ENCODE measurements around the gene TNXB. TPM values are rescaled to one million over a fixed set of nuclear protein-coding genes. Genes with fewer than 3 reads are reported as not detected.
"Not testable (repeated sequence)": the region's sequence is repeated elsewhere in the genome, so short reads cannot be mapped to it uniquely, and the experiment has no call there.

The TNXB gene
- total and polyA plus RNA-seq, 2 of the 4 experiments (the other 2 are of a cell fraction), result 0.05 TPM; not detected in 1

DNA sequence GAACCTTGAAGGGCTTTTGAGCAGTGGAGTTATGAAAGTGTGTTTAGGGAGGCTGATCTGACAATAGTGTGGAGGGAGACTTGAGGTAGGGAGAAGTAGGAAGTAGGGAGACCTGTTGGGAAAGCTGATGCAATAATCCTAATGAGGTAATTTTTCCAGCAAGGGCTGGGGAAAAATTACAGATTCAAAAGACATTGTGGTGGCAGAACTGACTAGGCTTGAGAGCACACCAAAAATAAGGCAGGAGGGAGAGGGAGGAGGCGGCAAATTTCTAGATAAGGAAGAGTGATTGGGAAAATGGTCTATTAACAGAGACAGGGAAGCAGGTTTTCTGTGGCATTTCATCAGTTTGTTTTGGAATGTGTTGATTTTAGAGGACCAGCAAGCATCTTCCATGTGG lies 37.1 kb upstream of the TNXB start:
- TF ChIP-seq CEBPB (IDR thresholded peaks at IDR 0.05; ENCODE audit: low read depth, low read length), result peak; percentile 54; the same call in 1 of the 2 replicates
- no peak for TF ChIP-seq RAD21 (IDR thresholded peaks at IDR 0.05; ENCODE audit: low read length)
- CTCF ChIA-PET, result interaction anchor here (0.9 kb wide), 2 partner anchors 10 kb away, joined by 3 to 4 read pairs; no protein-coding TSS in a partner anchor
- POLR2A ChIA-PET (ENCODE audit: unreplicated experiment), result no interaction called here

DNA sequence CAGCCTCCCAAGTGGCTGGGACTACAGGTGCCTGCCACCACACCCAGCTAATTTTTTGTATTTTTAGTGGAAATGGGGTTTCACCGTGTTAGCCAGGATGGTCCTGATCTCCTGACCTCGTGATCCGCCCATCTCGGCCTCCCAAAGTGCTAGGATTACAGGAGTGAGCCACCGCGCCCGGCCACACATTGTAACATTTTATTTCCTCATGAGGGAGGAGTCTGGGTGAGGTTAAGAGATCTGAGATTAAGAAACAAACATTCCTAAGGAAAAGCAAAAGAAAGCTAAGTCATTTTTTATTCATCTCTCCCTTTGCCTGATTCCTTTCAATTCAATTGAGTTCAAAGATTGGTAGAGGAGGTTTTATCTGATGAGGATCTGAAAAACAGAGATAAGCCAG lies 35.1 kb upstream of the TNXB start:
- H4K5ac ChIP-seq (ENCODE audit: low read depth, low read length); H3K14ac ChIP-seq (replicated peaks; ENCODE audit: low read depth, low read length); H3K4me2 ChIP-seq (ENCODE audit: low read depth, low read length); H2AK9ac ChIP-seq (replicated peaks; ENCODE audit: low read depth, low read length, poor library complexity); H2BK120ac ChIP-seq (ENCODE audit: low read depth, low read length); CTCF ChIA-PET; H3K27ac ChIP-seq (ENCODE audit: insufficient read depth, low read length); H4K91ac ChIP-seq (ENCODE audit: insufficient read depth, low read depth, low read length); H3K23ac ChIP-seq (ENCODE audit: low read depth, low read length); intact Hi-C loops (cut with micrococcal nuclease); H3K36me3 ChIP-seq (ENCODE audit: control insufficient read depth, insufficient read depth, low read length); H3K9me1 ChIP-seq (ENCODE audit: insufficient read depth, low read length); H4K20me1 ChIP-seq (ENCODE audit: insufficient read depth, low read length); BruUV-seq (replicated peaks); ATAC-seq (ENCODE audit: low read depth); DNase-seq; H3K9me3 ChIP-seq (ENCODE audit: control insufficient read depth, insufficient read depth, low read length); H2BK5ac ChIP-seq (ENCODE audit: low read depth, low read length, poor library complexity, severe bottlenecking); H3K79me1 ChIP-seq (ENCODE audit: low read depth in 1 of 2, low read length in 2 of 2); H3K4me1 ChIP-seq (ENCODE audit: control insufficient read depth, insufficient read depth, low read length); H3K9ac ChIP-seq (ENCODE audit: low read depth, low read length); in situ Hi-C loops (cut with MboI; ENCODE audit: low sequenced_read_pairs); dilution Hi-C loops (cut with HindIII; ENCODE audit: low sequenced_read_pairs, unreplicated experiment); H2BK15ac ChIP-seq (ENCODE audit: low read depth, low read length); H3K56ac ChIP-seq (ENCODE audit: extremely low read depth, insufficient read depth, low read length); H2AFZ ChIP-seq (replicated peaks; ENCODE audit: low read length, poor library complexity); H3K4ac ChIP-seq (ENCODE audit: low read depth, low read length); H3K4me3 ChIP-seq (ENCODE audit: insufficient read depth, low read depth, low read length); H4K8ac ChIP-seq (ENCODE audit: low read depth in 2 of 2, low read length in 2 of 2); H2BK20ac ChIP-seq (ENCODE audit: low read depth, low read length); H2AK5ac ChIP-seq (ENCODE audit: low read depth, low read length); H3K18ac ChIP-seq (ENCODE audit: low read depth, low read length): not testable (repeated sequence)
- peaks cover 27% of the 10 kb centered on the region for H3K27me3 ChIP-seq (ENCODE audit: control insufficient read depth, insufficient read depth, low read length)
- WGBS, 2 experiments (ENCODE audit: extremely low coverage in 2 of 2, insufficient read length in 1 of 2), result no CpG with 5 or more reads among the region's 7 CpGs
- POLR2A ChIA-PET (ENCODE audit: unreplicated experiment), result interaction anchor here (0.6 kb wide), 1 partner anchor 16 kb away, joined by 6 read pairs; the partner anchor contains the start of gene ATF6B

More for the DNA sequence above, 37.1 kb upstream of the TNXB start:
- DNase-seq (no peak), ATAC-seq (ENCODE audit: low read depth) (no peak)
- no peak overlapping the region for H3K4ac ChIP-seq (ENCODE audit: low read depth, low read length)
- H3K27me3 ChIP-seq (ENCODE audit: control insufficient read depth, insufficient read depth, low read length), result peaks cover 27% of the 10 kb centered on the region
- H2AFZ ChIP-seq (replicated peaks; ENCODE audit: low read length, poor library complexity), result no peak overlapping the region
- no peaks in the 10 kb centered on the region for H3K79me1 ChIP-seq (ENCODE audit: low read depth in 1 of 2, low read length in 2 of 2)
- BruUV-seq (replicated peaks), result no TSS peak
- no CpG with 5 or more reads among the region's 1 CpG for WGBS, 2 experiments (ENCODE audit: extremely low coverage in 2 of 2, insufficient read length in 1 of 2)
- H3K9ac ChIP-seq (ENCODE audit: low read depth, low read length), result 0 out of 2 replicates have a peak overlapping the region, but pooled peaks have one; percentile 17
- H3K4me3 ChIP-seq (ENCODE audit: insufficient read depth, low read depth, low read length), result no peak overlapping the region
- no peak overlapping the region for H2AK9ac ChIP-seq (replicated peaks; ENCODE audit: low read depth, low read length, poor library complexity)
- H3K36me3 ChIP-seq (ENCODE audit: control insufficient read depth, insufficient read depth, low read length), result peaks cover 2% of the 10 kb centered on the region; the same call in 1 of the 2 replicates
- no peak overlapping the region for H2AK5ac ChIP-seq (ENCODE audit: low read depth, low read length)
- no peak overlapping the region for H4K5ac ChIP-seq (ENCODE audit: low read depth, low read length)
- in situ Hi-C loops (cut with MboI; ENCODE audit: low sequenced_read_pairs) (no loop called here), dilution Hi-C loops (cut with HindIII; ENCODE audit: low sequenced_read_pairs, unreplicated experiment) (no loop called here), intact Hi-C loops (cut with micrococcal nuclease) (no loop called here)
- no peak overlapping the region for H4K8ac ChIP-seq (ENCODE audit: low read depth in 2 of 2, low read length in 2 of 2)
- no peaks in the 10 kb centered on the region for H4K20me1 ChIP-seq (ENCODE audit: insufficient read depth, low read length)
- H3K27ac ChIP-seq (ENCODE audit: insufficient read depth, low read length), result no peak overlapping the region
- H2BK5ac ChIP-seq (ENCODE audit: low read depth, low read length, poor library complexity, severe bottlenecking), result no peak overlapping the region
- no peak overlapping the region for H3K23ac ChIP-seq (ENCODE audit: low read depth, low read length)
- no peak overlapping the region for H3K14ac ChIP-seq (replicated peaks; ENCODE audit: low read depth, low read length)
- 0 out of 2 replicates have a peak, but pooled peaks cover 3% of the 10 kb centered on the region for H3K9me1 ChIP-seq (ENCODE audit: insufficient read depth, low read length)
- H3K18ac ChIP-seq (ENCODE audit: low read depth, low read length), result no peak overlapping the region
- no peak overlapping the region; the same call in 2 of the 3 replicates for H2BK15ac ChIP-seq (ENCODE audit: low read depth, low read length)
- peak overlapping the region; percentile 4; the same call in 1 of the 2 replicates for H2BK20ac ChIP-seq (ENCODE audit: low read depth, low read length)
- H4K91ac ChIP-seq (ENCODE audit: insufficient read depth, low read depth, low read length), result no peak overlapping the region
- H3K4me2 ChIP-seq (ENCODE audit: low read depth, low read length), result no peak overlapping the region
- H2BK120ac ChIP-seq (ENCODE audit: low read depth, low read length), result no peak overlapping the region
- peaks cover 4% of the 10 kb centered on the region; the same call in 1 of the 2 replicates for H3K4me1 ChIP-seq (ENCODE audit: control insufficient read depth, insufficient read depth, low read length)
- peaks cover 2% of the 10 kb centered on the region; the same call in 1 of the 2 replicates for H3K9me3 ChIP-seq (ENCODE audit: control insufficient read depth, insufficient read depth, low read length)
- no peak overlapping the region for H3K56ac ChIP-seq (ENCODE audit: extremely low read depth, insufficient read depth, low read length)
